Smooth muscle cell of the brain vasculature (primary cell): ENCODE data around the gene SELENON.

Source experiments
- DNase-seq: peaks from one replicate; pipeline ENCODE4 v3.0.0-alpha.2; 2012; ENCODE audit warnings: low read depth, low spot score

Gene SELENON

GRCh38 chr1:25799935-25800702, at the start of gene SELENON:
TSS of gene SELENON (plus strand) at chr1:25800193. CDS start at chr1:25800231, 38 bp downstream.
- DNase-seq, result no peak

- no peak for DNase-seq
These were observed 48.9 kb upstream of the SELENON start for GRCh38 chr1:25750923-25751605.

GRCh38 chr1:25754470-25755181, 45.4 kb upstream of the SELENON start:
- no peak for DNase-seq

DNA sequence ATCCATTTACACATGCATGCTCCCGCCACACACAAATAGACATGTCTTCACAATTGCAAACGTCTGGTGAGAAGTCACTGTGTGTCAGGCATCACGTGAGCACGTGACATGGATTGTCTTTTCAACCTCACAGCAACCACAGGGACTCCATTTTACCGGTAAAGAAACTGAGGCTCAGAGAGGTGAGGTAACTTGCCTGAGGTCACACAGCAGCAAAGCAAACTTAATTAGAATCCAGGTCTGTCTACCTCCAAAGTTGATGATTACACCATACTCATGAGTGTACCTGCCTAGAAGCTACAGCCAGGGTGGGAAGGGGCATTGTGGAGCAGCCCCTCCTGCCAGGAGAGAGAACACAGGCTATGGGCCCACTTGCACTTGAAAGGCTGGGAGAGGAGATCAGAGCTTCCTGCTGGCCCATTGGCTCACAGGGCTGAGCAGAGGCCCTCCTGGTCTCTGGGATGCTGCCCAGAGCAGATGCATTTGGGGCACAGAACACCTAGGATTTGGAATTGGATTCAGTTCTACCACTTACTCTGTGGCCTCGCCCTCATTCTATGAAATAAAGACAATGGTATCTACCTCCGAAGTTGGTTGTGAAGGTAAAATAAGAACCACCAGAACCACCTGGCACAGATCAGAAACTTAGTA, 44.4 kb upstream of the SELENON start:
- DNase-seq, result no peak

GRCh38 chr1:25756215-25756614, 43.8 kb upstream of the SELENON start:
- no peak for DNase-seq

GRCh38 chr1:25757151-25757845, 42.7 kb upstream of the SELENON start:
- no peak for DNase-seq

DNA sequence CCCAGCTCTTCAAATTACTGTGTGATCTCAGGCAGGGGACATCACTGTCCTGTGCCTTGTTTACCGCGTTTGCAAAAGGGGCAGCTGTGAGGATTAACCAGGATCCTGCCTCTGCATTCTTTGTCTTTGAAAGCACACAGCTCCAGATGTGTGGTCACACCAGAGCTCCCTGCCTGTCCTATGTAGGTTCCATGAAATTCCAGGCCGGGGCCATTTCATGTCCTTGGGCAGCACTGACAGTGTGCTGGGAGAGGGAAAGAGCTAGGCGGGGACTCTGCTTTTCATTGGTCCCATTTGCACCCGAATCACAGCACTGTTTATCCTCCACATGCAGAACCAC, 42.2 kb upstream of the SELENON start:
- DNase-seq, result no peak

- no peak for DNase-seq
These were observed 41.4 kb upstream of the SELENON start for GRCh38 chr1:25758466-25759070.

DNA sequence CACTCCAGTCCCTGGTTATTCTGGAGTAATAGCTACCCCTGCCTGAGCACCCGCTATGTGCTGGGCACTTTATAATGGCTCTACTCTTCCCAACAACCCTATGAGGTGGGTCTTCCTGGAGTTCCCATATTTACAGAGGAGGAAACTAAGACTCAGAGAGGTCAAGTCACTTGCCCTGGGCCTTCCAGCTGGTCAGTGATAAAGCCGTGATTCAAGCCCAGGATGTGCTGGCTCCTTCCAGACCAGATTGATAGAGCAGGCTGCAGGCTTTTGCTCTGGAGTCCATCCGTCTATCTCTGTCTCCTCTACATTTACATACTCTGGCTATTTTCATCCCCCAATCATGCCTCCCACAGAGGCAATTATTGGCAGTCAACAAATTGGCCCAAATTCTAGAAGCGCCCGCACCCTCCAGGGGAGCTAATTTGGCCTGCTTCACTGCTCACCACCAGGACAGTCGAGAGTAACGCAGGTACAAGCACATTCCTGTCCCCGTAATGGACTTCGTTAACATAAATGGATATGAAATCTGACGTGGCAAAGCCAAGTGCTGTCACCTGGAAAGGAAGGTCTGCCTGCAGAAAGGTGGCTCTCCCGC, 39.8 kb upstream of the SELENON start:
- no peak for DNase-seq

DNA sequence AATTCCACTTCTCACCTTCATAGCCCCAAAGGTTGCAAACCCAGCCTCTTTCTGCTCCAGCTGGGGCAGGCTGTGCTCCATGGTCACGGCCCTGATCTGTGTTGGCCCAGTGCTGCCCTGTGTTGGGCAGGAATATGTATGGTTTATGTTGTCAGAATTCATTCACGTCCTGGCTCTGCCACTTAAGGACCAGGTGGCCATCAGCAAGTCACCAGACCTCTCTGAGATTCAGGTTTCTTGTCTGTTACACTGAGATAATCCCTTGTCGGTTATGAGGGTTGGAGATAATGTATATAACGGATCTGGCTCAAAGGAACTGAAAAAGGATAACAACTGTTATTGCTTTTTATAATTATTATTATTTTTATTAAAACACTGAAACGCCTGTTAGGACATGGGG, 39.1 kb upstream of the SELENON start:
- DNase-seq, result no peak

DNA sequence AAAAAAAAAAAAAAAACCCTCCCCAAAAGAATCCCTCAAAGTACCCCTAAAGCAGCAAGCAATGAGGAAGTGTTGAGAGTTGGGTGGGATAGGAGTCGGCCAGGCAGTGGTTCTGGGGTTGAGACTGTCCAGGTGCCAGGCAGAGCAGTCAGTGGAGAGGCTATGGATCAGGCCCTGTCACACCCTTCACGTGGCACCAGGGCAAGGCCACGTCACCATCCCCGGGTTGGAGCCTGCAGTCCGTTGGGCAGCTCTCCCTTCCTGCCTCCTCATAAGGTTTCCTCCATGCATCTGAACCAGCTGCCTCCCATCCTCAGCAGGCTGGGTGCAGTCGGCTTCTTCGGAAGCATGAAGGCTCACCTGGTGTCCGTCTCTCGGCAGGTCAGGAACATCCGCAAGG, 36.5 kb upstream of the SELENON start:
- no peak for DNase-seq

GRCh38 chr1:25765136-25765922, 34.7 kb upstream of the SELENON start:
- DNase-seq, result no peak

DNA sequence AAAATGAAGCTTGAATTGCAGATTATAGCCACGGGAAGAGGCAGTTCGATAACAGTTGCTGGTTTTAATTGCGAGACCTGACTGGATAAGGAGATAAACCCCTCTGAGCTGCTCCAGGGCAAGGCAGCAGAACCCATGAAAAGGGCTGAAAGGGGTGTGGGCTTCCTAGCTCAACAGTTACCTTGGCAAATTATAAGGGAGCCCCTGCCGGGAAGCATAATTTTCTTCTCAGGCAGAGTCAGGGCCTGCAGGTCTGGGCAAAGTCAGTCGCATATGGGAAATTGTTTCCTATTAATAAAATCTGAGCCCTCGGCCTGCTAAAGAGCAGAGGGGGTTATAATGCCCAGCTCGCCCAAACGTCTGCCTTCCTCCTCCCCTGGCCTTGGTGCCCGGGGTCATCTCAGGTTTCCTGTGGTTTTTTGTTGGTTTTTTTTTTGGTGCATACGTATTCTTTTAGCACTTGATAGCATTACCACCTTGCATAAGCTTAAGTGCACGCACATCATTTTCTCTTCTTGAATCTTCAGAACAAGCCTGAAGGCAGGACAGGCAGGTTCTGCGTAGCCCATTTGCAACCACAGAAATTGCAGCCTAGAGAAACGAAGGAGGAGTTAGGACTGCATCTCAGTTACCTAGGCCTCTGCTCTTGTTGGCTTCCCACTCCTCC, 33.9 kb upstream of the SELENON start:
- no peak for DNase-seq

- no peak for DNase-seq
These were observed 33.1 kb upstream of the SELENON start for GRCh38 chr1:25766721-25767436.

- DNase-seq, result no peak
These were observed 32.6 kb upstream of the SELENON start for GRCh38 chr1:25767437-25767770.

- DNase-seq, result no peak
These were observed 31.0 kb upstream of the SELENON start for GRCh38 chr1:25768999-25769398.

DNA sequence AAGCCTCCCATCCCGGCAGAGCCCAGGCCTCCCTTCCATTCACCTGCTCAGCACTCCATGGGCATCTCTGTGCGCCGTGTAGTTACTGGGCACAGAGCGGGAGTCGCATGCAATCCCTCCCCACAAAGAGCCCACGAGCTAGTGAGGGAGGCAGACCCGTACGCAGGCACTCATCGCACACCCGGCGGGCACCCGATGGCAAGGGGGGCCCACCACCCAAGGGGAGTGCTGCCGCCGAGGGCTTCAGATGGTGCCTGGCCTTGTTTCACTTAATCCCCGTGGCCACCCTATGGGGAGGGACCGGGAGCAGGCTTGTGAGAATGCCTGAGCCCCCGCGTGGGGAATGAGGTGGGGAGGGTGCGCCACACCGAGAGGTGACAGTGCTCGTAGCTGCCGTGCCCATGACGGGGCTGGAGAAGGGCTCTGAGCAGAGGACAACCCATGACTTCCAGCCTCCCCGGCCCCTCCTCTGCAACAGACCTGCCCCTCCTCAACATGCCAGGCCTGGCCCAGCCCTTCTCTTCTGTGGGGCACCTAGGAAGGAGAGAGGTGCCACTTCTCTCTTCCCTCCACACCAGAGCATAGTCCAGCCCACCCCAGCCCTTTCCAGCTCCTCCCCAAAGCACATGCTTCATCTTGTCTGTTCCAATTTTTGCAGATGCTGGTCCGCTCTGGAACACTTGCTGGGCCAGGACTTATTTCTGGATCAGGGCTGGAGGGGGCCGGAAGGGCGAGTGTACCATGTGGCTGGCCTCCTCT, 30.2 kb upstream of the SELENON start:
- DNase-seq, result no peak

DNA sequence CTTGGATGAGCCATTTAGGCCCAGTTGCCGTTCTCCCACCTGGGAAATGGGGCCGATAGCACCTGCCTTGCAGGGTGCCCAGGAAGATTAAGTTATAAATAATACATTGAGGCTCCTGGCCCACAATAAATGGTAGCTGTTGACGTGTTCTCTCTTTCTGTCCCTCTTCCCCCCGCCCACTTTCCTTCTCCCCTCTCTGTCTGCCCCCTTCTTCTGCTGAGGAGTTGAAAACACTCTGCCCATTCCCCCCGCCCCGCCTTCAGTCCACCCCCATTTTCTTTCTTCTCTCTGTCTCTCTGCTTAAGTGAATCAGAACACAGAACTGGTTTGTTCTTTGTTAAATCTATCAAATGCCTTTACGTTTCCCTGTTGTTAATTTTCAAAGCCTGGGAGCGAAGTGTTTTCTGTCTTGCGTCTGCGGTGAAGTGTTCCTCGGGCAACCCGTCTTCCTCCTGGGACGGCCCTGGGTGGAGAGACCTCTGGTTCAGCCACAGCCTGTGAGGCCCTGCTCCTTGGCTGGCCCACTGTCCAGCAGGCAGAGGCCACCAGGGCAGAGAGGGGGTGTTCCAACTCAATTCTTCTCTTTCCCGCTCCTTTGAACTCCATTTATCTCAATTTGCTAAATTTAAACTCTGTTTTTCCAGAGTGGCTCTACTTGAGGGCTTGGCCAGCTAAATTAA, 29.3 kb upstream of the SELENON start:
- no peak for DNase-seq
